Keratinocyte (primary cell): ENCODE measurements around the gene ENOSF1.

Experiments used
- EZH2 ChIP-seq: IDR thresholded peaks from one replicate; pipeline ENCODE4 v1.6.1; 2012; ENCODE audit warnings: inconsistent platforms, mild to moderate bottlenecking, low read length, moderate library complexity
- TF ChIP-seq, protein P1 (sequence below), 3 experiments: IDR thresholded peaks in 1 of 3; conservative IDR thresholded peaks in 1 of 3; optimal IDR thresholded peaks in 1 of 3; 2 replicates in 2 of 3; 3 replicates in 1 of 3; pipeline versions ENCODE3 to v1.5.1; 2011; ENCODE audit warnings: low read length in 3 of 3, mild to moderate bottlenecking in 3 of 3, moderate library complexity in 2 of 3, control low read depth in 1 of 3, inconsistent platforms in 1 of 3; ENCODE audit not compliant: insufficient read depth in 2 of 3; ENCODE audit errors: extremely low read depth in 1 of 3

DNA sequence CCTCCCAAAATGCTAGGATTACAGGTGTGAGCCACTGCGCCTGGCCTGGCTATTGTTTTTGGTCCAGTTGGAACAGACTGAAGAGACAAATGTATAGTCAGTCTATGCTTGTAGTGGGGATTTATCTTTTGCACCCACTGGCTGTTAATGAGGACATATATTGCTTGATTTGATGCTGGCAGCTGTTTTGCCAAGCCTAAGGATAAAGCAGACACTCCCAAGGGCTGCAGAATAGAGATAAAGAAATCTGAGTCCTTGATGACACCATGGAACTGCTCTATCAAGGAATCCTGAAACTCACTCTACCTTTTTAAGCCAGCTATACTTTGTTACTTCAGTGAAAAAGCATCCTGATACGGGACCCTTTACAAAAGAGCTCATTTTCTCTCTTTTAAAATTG, 43.1 kb upstream of the ENOSF1 start:
- TF ChIP-seq, protein P1, sequence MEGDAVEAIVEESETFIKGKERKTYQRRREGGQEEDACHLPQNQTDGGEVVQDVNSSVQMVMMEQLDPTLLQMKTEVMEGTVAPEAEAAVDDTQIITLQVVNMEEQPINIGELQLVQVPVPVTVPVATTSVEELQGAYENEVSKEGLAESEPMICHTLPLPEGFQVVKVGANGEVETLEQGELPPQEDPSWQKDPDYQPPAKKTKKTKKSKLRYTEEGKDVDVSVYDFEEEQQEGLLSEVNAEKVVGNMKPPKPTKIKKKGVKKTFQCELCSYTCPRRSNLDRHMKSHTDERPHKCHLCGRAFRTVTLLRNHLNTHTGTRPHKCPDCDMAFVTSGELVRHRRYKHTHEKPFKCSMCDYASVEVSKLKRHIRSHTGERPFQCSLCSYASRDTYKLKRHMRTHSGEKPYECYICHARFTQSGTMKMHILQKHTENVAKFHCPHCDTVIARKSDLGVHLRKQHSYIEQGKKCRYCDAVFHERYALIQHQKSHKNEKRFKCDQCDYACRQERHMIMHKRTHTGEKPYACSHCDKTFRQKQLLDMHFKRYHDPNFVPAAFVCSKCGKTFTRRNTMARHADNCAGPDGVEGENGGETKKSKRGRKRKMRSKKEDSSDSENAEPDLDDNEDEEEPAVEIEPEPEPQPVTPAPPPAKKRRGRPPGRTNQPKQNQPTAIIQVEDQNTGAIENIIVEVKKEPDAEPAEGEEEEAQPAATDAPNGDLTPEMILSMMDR (optimal IDR thresholded peaks at IDR 0.05 in 1 of 3, IDR thresholded peaks at IDR 0.05 in 1 of 3, conservative IDR thresholded peaks at IDR 0.05 in 1 of 3; ENCODE audit: extremely low read depth in 1 of 3, insufficient read depth in 2 of 3, low read length in 3 of 3): no peak
- TF ChIP-seq EZH2: no peak
